Esophagus muscularis mucosa (tissue), 3 donors: Measurements from ENCODE around the gene GNG13.

Source experiments
- POLR2A ChIP-seq: fragments of 450-650 bp; IDR thresholded peaks from one replicate; pipeline ENCODE4 v1.6.1; 2017; ENCODE audit warnings: antibody characterized with exemption, moderate library complexity, mild to moderate bottlenecking, low read depth
- TF ChIP-seq, protein P1 (sequence below), 3 experiments: fragments of 200-600 bp in 2 of 3; fragments of 450-650 bp in 1 of 3; sonication (generic) in 2 of 3; IDR thresholded peaks; one replicate each; pipeline ENCODE4 v1.5.1; 2017 to 2019; ENCODE audit warnings: antibody characterized with exemption in 3 of 3, mild to moderate bottlenecking in 2 of 3, moderate library complexity in 1 of 3

- TF ChIP-seq POLR2A: no peak
- TF ChIP-seq, protein P1, sequence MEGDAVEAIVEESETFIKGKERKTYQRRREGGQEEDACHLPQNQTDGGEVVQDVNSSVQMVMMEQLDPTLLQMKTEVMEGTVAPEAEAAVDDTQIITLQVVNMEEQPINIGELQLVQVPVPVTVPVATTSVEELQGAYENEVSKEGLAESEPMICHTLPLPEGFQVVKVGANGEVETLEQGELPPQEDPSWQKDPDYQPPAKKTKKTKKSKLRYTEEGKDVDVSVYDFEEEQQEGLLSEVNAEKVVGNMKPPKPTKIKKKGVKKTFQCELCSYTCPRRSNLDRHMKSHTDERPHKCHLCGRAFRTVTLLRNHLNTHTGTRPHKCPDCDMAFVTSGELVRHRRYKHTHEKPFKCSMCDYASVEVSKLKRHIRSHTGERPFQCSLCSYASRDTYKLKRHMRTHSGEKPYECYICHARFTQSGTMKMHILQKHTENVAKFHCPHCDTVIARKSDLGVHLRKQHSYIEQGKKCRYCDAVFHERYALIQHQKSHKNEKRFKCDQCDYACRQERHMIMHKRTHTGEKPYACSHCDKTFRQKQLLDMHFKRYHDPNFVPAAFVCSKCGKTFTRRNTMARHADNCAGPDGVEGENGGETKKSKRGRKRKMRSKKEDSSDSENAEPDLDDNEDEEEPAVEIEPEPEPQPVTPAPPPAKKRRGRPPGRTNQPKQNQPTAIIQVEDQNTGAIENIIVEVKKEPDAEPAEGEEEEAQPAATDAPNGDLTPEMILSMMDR (IDR thresholded peaks at IDR 0.05): no peak
Measured at GRCh38 chr16:769934-770333, 30.6 kb downstream of the GNG13 start.
